GM21381 (cell line): Measurements from ENCODE around the gene C13orf42.

Source experiments
- ATAC-seq: cut with Tn5 transposase; IDR thresholded peaks from one replicate; pipeline ENCODE4 v1.9.1; 2021; ENCODE audit warnings: mild to moderate bottlenecking, moderate library complexity; ENCODE audit not compliant: unreplicated experiment

Gene C13orf42

GRCh38 chr13:51111174-51111573 is at the start of gene C13orf42:
Gene C13orf42 (minus strand): TSS chr13:51111274. CDS start chr13:51111209, 65 bp downstream.
- no peak for ATAC-seq

- no peak for ATAC-seq
Observed at GRCh38 chr13:51158880-51159518, 47.9 kb upstream of the C13orf42 start.

- ATAC-seq = no peak
Observed at GRCh38 chr13:51158365-51158764, 47.3 kb upstream of the C13orf42 start.

GRCh38 chr13:51156648-51157047 is 45.6 kb upstream of the C13orf42 start:
- ATAC-seq = no peak

GRCh38 chr13:51155776-51156515 is 44.9 kb upstream of the C13orf42 start:
- ATAC-seq = no peak

GRCh38 chr13:51155161-51155560 is 44.1 kb upstream of the C13orf42 start:
- no peak for ATAC-seq

GRCh38 chr13:51154029-51154555 is 43.0 kb upstream of the C13orf42 start:
- no peak for ATAC-seq

GRCh38 chr13:51153527-51153926 is 42.5 kb upstream of the C13orf42 start:
- no peak for ATAC-seq

- no peak for ATAC-seq
Observed at GRCh38 chr13:51152701-51153100, 41.6 kb upstream of the C13orf42 start.

- no peak for ATAC-seq
Observed at GRCh38 chr13:51151463-51151862, 40.4 kb upstream of the C13orf42 start.

GRCh38 chr13:51148952-51149573 is 38.0 kb upstream of the C13orf42 start:
- no peak for ATAC-seq

GRCh38 chr13:51148223-51148951 is 37.3 kb upstream of the C13orf42 start:
- ATAC-seq = no peak

GRCh38 chr13:51147732-51148131 is 36.7 kb upstream of the C13orf42 start:
- no peak for ATAC-seq

GRCh38 chr13:51146667-51147066 is 35.6 kb upstream of the C13orf42 start:
- ATAC-seq = no peak

- ATAC-seq = no peak
Observed at GRCh38 chr13:51137250-51137649, 26.2 kb upstream of the C13orf42 start.

GRCh38 chr13:51136276-51136980 is 25.4 kb upstream of the C13orf42 start:
- no peak for ATAC-seq

- no peak for ATAC-seq
Observed at GRCh38 chr13:51134763-51135365, 23.8 kb upstream of the C13orf42 start.

GRCh38 chr13:51130348-51130747 is 19.3 kb upstream of the C13orf42 start:
- ATAC-seq = no peak

GRCh38 chr13:51125495-51126226 is 14.6 kb upstream of the C13orf42 start:
- ATAC-seq = peak; percentile 85
